ENCODE data around the gene CLDN15. TPM values are rescaled to one million over a fixed set of nuclear protein-coding genes. Genes with fewer than 3 reads are reported as not detected.

CLDN15 gene
- total RNA-seq, 1 donor from 2014 or later, result 7.5 TPM

GRCh38 chr7:101244375-101245146 is 7.0 kb upstream of the CLDN15 start, which contains the start of gene FIS1:
FIS1 (minus strand) TSS chr7:101245081; CDS start chr7:101245004, 77 bp downstream.
- DNase-seq (ENCODE audit: low spot score), result peak; percentile 96

GRCh38 chr7:101243646-101244374 is 6.2 kb upstream of the CLDN15 start:
- no peak for DNase-seq (ENCODE audit: low spot score)

- DNase-seq (ENCODE audit: low spot score), result no peak
Observed at GRCh38 chr7:101241443-101242349, 4.1 kb upstream of the CLDN15 start.

GRCh38 chr7:101241015-101241363 is 3.4 kb upstream of the CLDN15 start:
- no peak for DNase-seq (ENCODE audit: low spot score)

- no peak for DNase-seq (ENCODE audit: low spot score)
Observed at GRCh38 chr7:101240226-101241014, 2.8 kb upstream of the CLDN15 start.

GRCh38 chr7:101239951-101240220 is 2.3 kb upstream of the CLDN15 start:
- DNase-seq (ENCODE audit: low spot score), result no peak

GRCh38 chr7:101239191-101239950 is 1.8 kb upstream of the CLDN15 start:
- DNase-seq (ENCODE audit: low spot score), result peak; percentile 30

- DNase-seq (ENCODE audit: low spot score), result no peak
Observed at GRCh38 chr7:101238226-101239182, 902 bp upstream of the CLDN15 start.

- no peak for DNase-seq (ENCODE audit: low spot score)
Observed at GRCh38 chr7:101236292-101236835, 1.2 kb downstream of the CLDN15 start.

GRCh38 chr7:101235522-101235921 is 2.1 kb downstream of the CLDN15 start:
- DNase-seq (ENCODE audit: low spot score), result no peak

- DNase-seq (ENCODE audit: low spot score), result no peak
Observed at GRCh38 chr7:101235050-101235449, 2.6 kb downstream of the CLDN15 start.

GRCh38 chr7:101234636-101235035 is 3.0 kb downstream of the CLDN15 start:
- DNase-seq (ENCODE audit: low spot score), result no peak

GRCh38 chr7:101233907-101234547 is 3.6 kb downstream of the CLDN15 start:
- DNase-seq (ENCODE audit: low spot score), result no peak

- DNase-seq (ENCODE audit: low spot score), result peak; percentile 26
Observed at GRCh38 chr7:101232141-101232850, 5.3 kb downstream of the CLDN15 start.

GRCh38 chr7:101231644-101232043 is 6.0 kb downstream of the CLDN15 start:
- no peak for DNase-seq (ENCODE audit: low spot score)

- peak; percentile 89 for DNase-seq (ENCODE audit: low spot score)
Observed at GRCh38 chr7:101226721-101227120, 10.9 kb downstream of the CLDN15 start.

GRCh38 chr7:101225650-101226049 is 12.0 kb downstream of the CLDN15 start:
- DNase-seq (ENCODE audit: low spot score), result no peak

GRCh38 chr7:101223528-101223927 is 14.1 kb downstream of the CLDN15 start:
- no peak for DNase-seq (ENCODE audit: low spot score)

All from umbilical cord (tissue), 2 donors.